ENCODE data around the gene DNASE1.

DNA sequence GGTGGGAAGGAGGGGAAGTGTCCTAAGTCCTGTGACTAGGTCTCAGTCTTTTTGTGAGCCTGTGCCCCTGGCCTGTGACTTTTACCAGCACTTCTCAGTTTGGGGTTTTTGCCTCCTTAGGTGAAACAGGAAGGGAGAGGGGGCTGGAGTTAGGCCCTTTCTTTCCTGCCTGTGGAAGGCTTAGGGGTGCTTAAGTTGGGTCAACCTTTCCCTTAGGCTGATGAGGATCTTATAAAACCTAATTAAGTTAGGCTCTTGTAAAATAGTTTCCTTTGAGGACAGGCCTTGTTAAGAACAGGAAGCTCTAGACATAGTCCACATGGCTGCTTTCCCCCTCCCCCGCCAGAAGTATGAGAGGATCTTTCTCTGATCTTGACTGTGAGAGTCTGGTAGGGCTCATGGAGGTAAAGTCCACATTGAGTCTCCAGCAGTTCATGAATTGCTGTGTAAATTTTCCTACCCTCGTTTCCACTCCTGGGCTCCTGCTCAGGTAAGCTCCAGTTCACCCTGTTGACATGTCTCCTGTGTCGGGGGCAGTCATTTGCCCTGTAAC is 17.0 kb upstream of the DNASE1 start:
- TF ChIP-seq, protein P1, sequence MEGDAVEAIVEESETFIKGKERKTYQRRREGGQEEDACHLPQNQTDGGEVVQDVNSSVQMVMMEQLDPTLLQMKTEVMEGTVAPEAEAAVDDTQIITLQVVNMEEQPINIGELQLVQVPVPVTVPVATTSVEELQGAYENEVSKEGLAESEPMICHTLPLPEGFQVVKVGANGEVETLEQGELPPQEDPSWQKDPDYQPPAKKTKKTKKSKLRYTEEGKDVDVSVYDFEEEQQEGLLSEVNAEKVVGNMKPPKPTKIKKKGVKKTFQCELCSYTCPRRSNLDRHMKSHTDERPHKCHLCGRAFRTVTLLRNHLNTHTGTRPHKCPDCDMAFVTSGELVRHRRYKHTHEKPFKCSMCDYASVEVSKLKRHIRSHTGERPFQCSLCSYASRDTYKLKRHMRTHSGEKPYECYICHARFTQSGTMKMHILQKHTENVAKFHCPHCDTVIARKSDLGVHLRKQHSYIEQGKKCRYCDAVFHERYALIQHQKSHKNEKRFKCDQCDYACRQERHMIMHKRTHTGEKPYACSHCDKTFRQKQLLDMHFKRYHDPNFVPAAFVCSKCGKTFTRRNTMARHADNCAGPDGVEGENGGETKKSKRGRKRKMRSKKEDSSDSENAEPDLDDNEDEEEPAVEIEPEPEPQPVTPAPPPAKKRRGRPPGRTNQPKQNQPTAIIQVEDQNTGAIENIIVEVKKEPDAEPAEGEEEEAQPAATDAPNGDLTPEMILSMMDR (IDR thresholded peaks at IDR 0.05; ENCODE audit: borderline replicate concordance, extremely low read depth, low read length, poor library complexity, severe bottlenecking) = no peak
- no peak for TF ChIP-seq EZH2 (IDR thresholded peaks at IDR 0.05; ENCODE audit: borderline replicate concordance, low read depth, low read length, severe bottlenecking)
